ENCODE results near the gene EMC8.

- no peak for TF ChIP-seq CTCF (conservative IDR thresholded peaks at IDR 0.05 in 1 of 2, IDR thresholded peaks at IDR 0.05 in 1 of 2; ENCODE audit: extremely low read depth in 1 of 2, insufficient read depth in 1 of 2, low read depth in 1 of 2, low read length in 2 of 2)
- TF ChIP-seq EZH2 (IDR thresholded peaks at IDR 0.05; ENCODE audit: borderline replicate concordance, low read length): no peak
Observed at GRCh38 chr16:85784813-85785212, 14.5 kb downstream of the EMC8 start.

Measured in mammary epithelial cell (primary cell).